HG02623 (cell line): Measurements from ENCODE around the gene PDIA6.

ENCODE experiments used
- ATAC-seq: cut with Tn5 transposase; IDR thresholded peaks from one replicate; pipeline ENCODE4 v1.9.1; 2021; ENCODE audit warnings: moderate library complexity; ENCODE audit not compliant: unreplicated experiment

The PDIA6 gene

GRCh38 chr2:10765461-10765860 is 47.1 kb downstream of the PDIA6 start:
- ATAC-seq = no peak

GRCh38 chr2:10764896-10765295 is 47.7 kb downstream of the PDIA6 start:
- no peak for ATAC-seq

- ATAC-seq = no peak
Observed at GRCh38 chr2:10764096-10764785, 48.3 kb downstream of the PDIA6 start.

- ATAC-seq = no peak
Observed at GRCh38 chr2:10763461-10763800, 49.2 kb downstream of the PDIA6 start.

GRCh38 chr2:10762651-10763460 is 49.7 kb downstream of the PDIA6 start:
- no peak for ATAC-seq

- no peak for ATAC-seq
Observed at GRCh38 chr2:10761591-10761990, 51.0 kb downstream of the PDIA6 start.

GRCh38 chr2:10760794-10761504 is 51.6 kb downstream of the PDIA6 start:
- ATAC-seq = no peak

- ATAC-seq = no peak
Observed at GRCh38 chr2:10759151-10759714, 53.4 kb downstream of the PDIA6 start.

GRCh38 chr2:10757814-10758286 is 54.7 kb downstream of the PDIA6 start:
- no peak for ATAC-seq

- ATAC-seq = no peak
Observed at GRCh38 chr2:10755621-10756020, 57.0 kb downstream of the PDIA6 start.

GRCh38 chr2:10753876-10754275 is 58.7 kb downstream of the PDIA6 start:
- ATAC-seq = no peak

- ATAC-seq = no peak
Observed at GRCh38 chr2:10753156-10753555, 59.4 kb downstream of the PDIA6 start.

GRCh38 chr2:10752236-10752635 is 60.3 kb downstream of the PDIA6 start:
- no peak for ATAC-seq

GRCh38 chr2:10750610-10751009 is 62.0 kb downstream of the PDIA6 start:
- no peak for ATAC-seq

GRCh38 chr2:10742666-10743065 is 69.9 kb downstream of the PDIA6 start:
- no peak for ATAC-seq

GRCh38 chr2:10741139-10741538 is 71.4 kb downstream of the PDIA6 start:
- ATAC-seq = no peak

GRCh38 chr2:10740226-10740625 is 72.4 kb downstream of the PDIA6 start:
- no peak for ATAC-seq

- ATAC-seq = no peak
Observed at GRCh38 chr2:10738192-10738591, 74.4 kb downstream of the PDIA6 start.

- ATAC-seq = no peak
Observed at GRCh38 chr2:10733980-10734379, 78.6 kb downstream of the PDIA6 start.

GRCh38 chr2:10733566-10733925 is 79.0 kb downstream of the PDIA6 start:
- ATAC-seq = no peak
